HG02623 (cell line): ENCODE measurements around the gene HGFAC.
"Not testable (repeated sequence)": the region's sequence is repeated elsewhere in the genome, so short reads cannot be mapped to it uniquely, and the experiment has no call there.

Experiments
- ATAC-seq: cut with Tn5 transposase; IDR thresholded peaks from one replicate; pipeline ENCODE4 v1.9.1; 2021; ENCODE audit warnings: moderate library complexity; ENCODE audit not compliant: unreplicated experiment

Gene HGFAC

GRCh38 chr4:3410401-3411135 is 31.2 kb upstream of the HGFAC start:
- ATAC-seq: no peak

- ATAC-seq: not testable (repeated sequence)
These were observed 30.6 kb upstream of the HGFAC start for GRCh38 chr4:3411190-3411589.

GRCh38 chr4:3411676-3412075 is 30.1 kb upstream of the HGFAC start:
- ATAC-seq: no peak

- ATAC-seq: no peak
These were observed 29.3 kb upstream of the HGFAC start for GRCh38 chr4:3412257-3413020.

GRCh38 chr4:3413217-3413671 is 28.5 kb upstream of the HGFAC start:
- ATAC-seq: no peak

GRCh38 chr4:3413675-3414420 is 27.9 kb upstream of the HGFAC start:
- ATAC-seq: no peak

GRCh38 chr4:3414421-3415279 is 27.1 kb upstream of the HGFAC start:
- ATAC-seq: no peak

GRCh38 chr4:3415471-3416141 is 26.2 kb upstream of the HGFAC start:
- ATAC-seq: no peak

- ATAC-seq: no peak
These were observed 25.5 kb upstream of the HGFAC start for GRCh38 chr4:3416270-3416669.

GRCh38 chr4:3416821-3417221 is 24.9 kb upstream of the HGFAC start:
- ATAC-seq: no peak

GRCh38 chr4:3417448-3417847 is 24.3 kb upstream of the HGFAC start:
- no peak for ATAC-seq

- ATAC-seq: no peak
These were observed 23.6 kb upstream of the HGFAC start for GRCh38 chr4:3418029-3418762.

GRCh38 chr4:3419836-3420605 is 21.7 kb upstream of the HGFAC start:
- ATAC-seq: no peak

- no peak for ATAC-seq
These were observed 21.2 kb upstream of the HGFAC start for GRCh38 chr4:3420606-3420955.

GRCh38 chr4:3420956-3421355 is 20.8 kb upstream of the HGFAC start:
- ATAC-seq: no peak

- ATAC-seq: no peak
These were observed 20.3 kb upstream of the HGFAC start for GRCh38 chr4:3421470-3421869.

- ATAC-seq: no peak
These were observed 19.4 kb upstream of the HGFAC start for GRCh38 chr4:3422241-3422801.

GRCh38 chr4:3422808-3423297 is 18.9 kb upstream of the HGFAC start:
- no peak for ATAC-seq
